WTC11 (cell line): ENCODE data around the gene TPRG1L. TPM values are rescaled to one million over a fixed set of nuclear protein-coding genes. Genes with fewer than 3 reads are reported as not detected.

Source experiments
- ATAC-seq: fragments of 200-7000 bp; cut with Tn5 transposase; 2 replicates; pipeline ENCODE4 v1.10.0; 2021; ENCODE audit warnings: mild to moderate bottlenecking, moderate library complexity
- CTCF ChIA-PET: fragments of 300-600 bp; sonication (Branson Sonifier 250); formaldehyde crosslinking; loops from one replicate; lab custom pipeline; 2021; ENCODE audit warnings: antibody characterized with exemption; lab: Charles Lee
- POLR2A ChIA-PET: fragments of 350-600 bp; sonication (Branson Sonifier 250); formaldehyde crosslinking; loops from one replicate; lab custom pipeline; 2021; ENCODE audit warnings: antibody characterized with exemption; lab: Charles Lee
- DNase-seq: peaks from one replicate; pipeline ENCODE4 v3.0.0; 2021; ENCODE audit warnings: low spot score
- H3K27ac Mint-ChIP-seq: 2 replicates; pipeline ENCODE4 v1.8.0; 2021; ENCODE audit warnings: mixed read lengths
- H3K27me3 Mint-ChIP-seq: 2 replicates; pipeline ENCODE4 v1.8.0; 2021; ENCODE audit warnings: low read depth, mild to moderate bottlenecking, moderate library complexity, mixed read lengths
- H3K36me3 Mint-ChIP-seq: 2 replicates; pipeline ENCODE4 v1.8.0; 2021; ENCODE audit warnings: mixed read lengths
- H3K4me1 Mint-ChIP-seq: 2 replicates; pipeline ENCODE4 v1.8.0; 2022; ENCODE audit warnings: mixed read lengths
- H3K4me3 Mint-ChIP-seq: 2 replicates; pipeline ENCODE4 v1.8.0; 2021; ENCODE audit warnings: mild to moderate bottlenecking, moderate library complexity, mixed read lengths
- H3K9me3 Mint-ChIP-seq: 2 replicates; pipeline ENCODE4 v1.8.0; 2021; ENCODE audit warnings: mixed read lengths
- ATF1 ChIP-seq: sonication (generic); formaldehyde crosslinking; IDR thresholded peaks from 2 replicates; pipeline ENCODE4 v1.8.1; 2023; ENCODE audit warnings: mild to moderate bottlenecking, moderate library complexity, missing genetic modification reagents
- E2F4 ChIP-seq: sonication (generic); formaldehyde crosslinking; IDR thresholded peaks from 2 replicates; pipeline ENCODE4 v1.8.1; 2022; ENCODE audit warnings: low read depth, mild to moderate bottlenecking, moderate library complexity, missing genetic modification reagents, borderline replicate concordance
- ELF4 ChIP-seq: sonication (generic); formaldehyde crosslinking; IDR thresholded peaks from 2 replicates; pipeline ENCODE4 v1.8.1; 2022; ENCODE audit warnings: low read depth, mild to moderate bottlenecking, moderate library complexity, missing genetic modification reagents
- ESRRA ChIP-seq: sonication (generic); formaldehyde crosslinking; IDR thresholded peaks from 2 replicates; pipeline ENCODE4 v1.8.1; 2022; ENCODE audit warnings: mild to moderate bottlenecking, missing genetic modification reagents, borderline replicate concordance
- FOXP1 ChIP-seq: sonication (generic); formaldehyde crosslinking; IDR thresholded peaks from 2 replicates; pipeline ENCODE4 v1.8.0; 2022; ENCODE audit warnings: missing genetic modification reagents, mild to moderate bottlenecking, moderate library complexity, borderline replicate concordance
- MLX ChIP-seq: sonication (generic); formaldehyde crosslinking; IDR thresholded peaks from 2 replicates; pipeline ENCODE4 v1.8.1; 2023; ENCODE audit warnings: mild to moderate bottlenecking, missing genetic modification reagents, moderate library complexity
- NFE2L1 ChIP-seq: sonication (generic); formaldehyde crosslinking; IDR thresholded peaks from 2 replicates; pipeline ENCODE4 v1.8.1; 2023; ENCODE audit warnings: missing genetic modification reagents
- NR3C1 ChIP-seq: sonication (generic); formaldehyde crosslinking; conservative IDR thresholded peaks from 2 replicates; pipeline ENCODE4 v1.8.1; 2023; ENCODE audit warnings: low read depth, mild to moderate bottlenecking, missing genetic modification reagents
- RORB ChIP-seq: fragments of 250-450 bp; sonication (Bioruptor Pico); IDR thresholded peaks from 2 replicates; pipeline ENCODE4 v1.9.0; 2021; ENCODE audit warnings: mild to moderate bottlenecking
- TCF7 ChIP-seq: sonication (generic); formaldehyde crosslinking; IDR thresholded peaks from 2 replicates; pipeline ENCODE4 v1.8.0; 2022; ENCODE audit warnings: mild to moderate bottlenecking, low read depth, missing genetic modification reagents, moderate library complexity
- USF1 ChIP-seq: sonication (generic); formaldehyde crosslinking; IDR thresholded peaks from 2 replicates; pipeline ENCODE4 v1.8.0; 2022; ENCODE audit warnings: mild to moderate bottlenecking, missing genetic modification reagents
- ZMAT4 ChIP-seq: fragments of 250-450 bp; sonication (Bioruptor Pico); IDR thresholded peaks from 2 replicates; pipeline ENCODE4 v1.9.0; 2021; ENCODE audit warnings: mild to moderate bottlenecking
- ZNF219 ChIP-seq: sonication (generic); formaldehyde crosslinking; IDR thresholded peaks from 2 replicates; pipeline ENCODE4 v1.8.0; 2023; ENCODE audit warnings: missing genetic modification reagents, mild to moderate bottlenecking, borderline replicate concordance
- ZNF263 ChIP-seq: sonication (generic); formaldehyde crosslinking; IDR thresholded peaks from 2 replicates; pipeline ENCODE4 v1.8.1; 2022; ENCODE audit warnings: low read depth, mild to moderate bottlenecking, moderate library complexity, missing genetic modification reagents
- ZNF396 ChIP-seq: fragments of 250-450 bp; sonication (Bioruptor Pico); IDR thresholded peaks from 2 replicates; pipeline ENCODE4 v1.8.0; 2021; ENCODE audit warnings: mild to moderate bottlenecking, moderate library complexity, borderline replicate concordance
- ZNF423 ChIP-seq: fragments of 250-450 bp; sonication (Bioruptor Pico); IDR thresholded peaks from 2 replicates; pipeline ENCODE4 v2.1.2; 2022; ENCODE audit warnings: mild to moderate bottlenecking, moderate library complexity
- total RNA-seq: library from RNA; stranded (reverse); gene quantifications from 3 replicates; pipeline ENCODE4 v1.2.3, GENCODE V29; 2021

The TPRG1L gene
- total RNA-seq, 1 experiment from 2014 or later = 20.9 TPM

GRCh38 chr1:3677484-3677883, 52.7 kb downstream of the TPRG1L start:
- Mint-ChIP-seq H3K9me3 (peaks cover 6% of the 10 kb centered on the region; the same call in 1 of the 2 replicates), H3K27me3 (no peaks in the 10 kb centered on the region; the same call in 1 of the 2 replicates), H3K4me1 (peaks cover 24% of the 10 kb centered on the region), H3K36me3 (no peaks in the 10 kb centered on the region), H3K27ac (no peak overlapping the region), H3K4me3 (no peak overlapping the region)
- DNase-seq = no peak
- ChIA-PET CTCF (interaction anchor here (0.8 to 1.5 kb wide), 8 partner anchors 10 to 187 kb away, joined by 3 to 12 read pairs (median 4); no protein-coding TSS in a partner anchor), POLR2A (no interaction called here)
- ATAC-seq = no peak
- no peak for TF ChIP-seq ZNF263 (CRISPR knock-in tag)
- TF ChIP-seq ZMAT4 = no peak
- TF ChIP-seq ESRRA (CRISPR knock-in tag) = no peak
- TF ChIP-seq RORB = no peak
- TF ChIP-seq ELF4 (CRISPR knock-in tag) = no peak
- no peak for TF ChIP-seq ZNF396 (CRISPR knock-in tag)
- TF ChIP-seq, all 79 proteins: peak for 0

- CTCF ChIA-PET = interaction anchor here (0.5 to 1.5 kb wide), 11 partner anchors 9 to 226 kb away, joined by 3 to 12 read pairs (median 3); no protein-coding TSS in a partner anchor
- Mint-ChIP-seq H3K36me3 (peaks cover 3% of the 10 kb centered on the region; the same call in 1 of the 2 replicates), H3K27me3 (peaks cover 7% of the 10 kb centered on the region), H3K27ac (peak overlapping the region; percentile 70; the same call in 1 of the 2 replicates), H3K4me1 (peaks cover 17% of the 10 kb centered on the region), H3K9me3 (peaks cover 6% of the 10 kb centered on the region; the same call in 1 of the 2 replicates), H3K4me3 (no peak overlapping the region)
- DNase-seq = peak; percentile 70
- POLR2A ChIA-PET = no interaction called here
- ATAC-seq = peak; percentile 68
- 0 out of 2 replicates have a peak, but pooled peaks have one; percentile 35 for TF ChIP-seq ZNF423 (CRISPR knock-in tag)
- no peak for TF ChIP-seq ESRRA (CRISPR knock-in tag)
Measured at GRCh38 chr1:3678361-3679097, 53.7 kb downstream of the TPRG1L start.

GRCh38 chr1:3679098-3679555, 54.3 kb downstream of the TPRG1L start:
- no peak for TF ChIP-seq USF1 (CRISPR knock-in tag)
- no peak for TF ChIP-seq NR3C1 (CRISPR knock-in tag)
- TF ChIP-seq ELF4 (CRISPR knock-in tag) = no peak
- no peak for TF ChIP-seq ATF1
- no peak for TF ChIP-seq TCF7
- no peak for TF ChIP-seq MLX
- TF ChIP-seq NFE2L1 = no peak
- no peak for TF ChIP-seq E2F4 (CRISPR knock-in tag)
- no peak for TF ChIP-seq FOXP1 (CRISPR knock-in tag)
- TF ChIP-seq ZNF219 (CRISPR knock-in tag) = no peak
- TF ChIP-seq, all 79 proteins: peak for 0
- Mint-ChIP-seq H3K27me3 (peaks cover 7% of the 10 kb centered on the region), H3K4me3 (no peak overlapping the region), H3K9me3 (peaks cover 6% of the 10 kb centered on the region; the same call in 1 of the 2 replicates), H3K36me3 (peaks cover 3% of the 10 kb centered on the region; the same call in 1 of the 2 replicates), H3K4me1 (peaks cover 15% of the 10 kb centered on the region), H3K27ac (no peak overlapping the region)
- POLR2A ChIA-PET = no interaction called here
- CTCF ChIA-PET = interaction anchor here (0.5 kb wide), 1 partner anchor 17 kb away, joined by 3 read pairs; no protein-coding TSS in a partner anchor
- DNase-seq = no peak
- no peak for ATAC-seq

Other genes with a start within 250 kb of the TPRG1L start
- gene ARHGEF16, start 170.3 kb upstream of the TPRG1L start, total RNA-seq = 15.5 to 17.2 TPM (median 16.1 TPM) in 3 replicates
- 24.9 to 32.4 TPM (median 27.2 TPM) in 3 replicates for gene MEGF6, start 13.5 kb upstream of the TPRG1L start, total RNA-seq
- gene WRAP73, start 25.1 kb downstream of the TPRG1L start, total RNA-seq = 33.8 to 39.2 TPM (median 34.7 TPM) in 3 replicates
- 5.7 to 6.4 TPM (median 5.8 TPM) in 3 replicates for gene TP73, start 27.5 kb downstream of the TPRG1L start, total RNA-seq
- 0.13 to 0.25 TPM (median 0.23 TPM) in 3 replicates for gene CCDC27, start 127.4 kb downstream of the TPRG1L start, total RNA-seq
- 10.2 to 11.1 TPM (median 10.3 TPM) in 3 replicates for gene SMIM1, start 147.7 kb downstream of the TPRG1L start, total RNA-seq
- gene LRRC47, start 171.5 kb downstream of the TPRG1L start, total RNA-seq = 70.6 to 92.4 TPM (median 71.0 TPM) in 3 replicates
- 38.0 to 38.8 TPM (median 38.2 TPM) in 3 replicates for gene CEP104, start 232.2 kb downstream of the TPRG1L start, total RNA-seq
- 8.5 to 9.2 TPM (median 8.7 TPM) in 3 replicates for gene DFFB, start 232.5 kb downstream of the TPRG1L start, total RNA-seq